NCI-H526 (cell line): ENCODE data around the gene SLC29A3.

ENCODE experiments used
- DNase-seq, 2 experiments: peaks; one replicate each; lab custom pipeline; 2025; lab: John Stamatoyannopoulos, UW

SLC29A3 gene

GRCh38 chr10:71370031-71370430 is 51.0 kb downstream of the SLC29A3 start:
- DNase-seq: no peak

- DNase-seq: no peak
These were observed 52.7 kb downstream of the SLC29A3 start for GRCh38 chr10:71371750-71372166.

- no peak for DNase-seq
These were observed 53.9 kb downstream of the SLC29A3 start for GRCh38 chr10:71372882-71373495.

- no peak for DNase-seq
These were observed 55.6 kb downstream of the SLC29A3 start for GRCh38 chr10:71374481-71375233.

GRCh38 chr10:71375952-71376351 is 56.9 kb downstream of the SLC29A3 start:
- no peak for DNase-seq

- no peak for DNase-seq
These were observed 59.5 kb downstream of the SLC29A3 start for GRCh38 chr10:71378336-71379117.

GRCh38 chr10:71379118-71379766 is 60.2 kb downstream of the SLC29A3 start:
- no peak for DNase-seq

- DNase-seq: no peak
These were observed 61.8 kb downstream of the SLC29A3 start for GRCh38 chr10:71380841-71381240.

GRCh38 chr10:71381611-71382010 is 62.6 kb downstream of the SLC29A3 start:
- DNase-seq: no peak

GRCh38 chr10:71382028-71382427 is 63.0 kb downstream of the SLC29A3 start:
- DNase-seq: no peak

- DNase-seq: no peak
These were observed 63.7 kb downstream of the SLC29A3 start for GRCh38 chr10:71382757-71383156.

- DNase-seq: peak; percentile 17 to 65
These were observed 65.1 kb downstream of the SLC29A3 start for GRCh38 chr10:71383972-71384687.

GRCh38 chr10:71388171-71388570 is 69.1 kb downstream of the SLC29A3 start:
- no peak for DNase-seq

- no peak for DNase-seq
These were observed 69.7 kb downstream of the SLC29A3 start for GRCh38 chr10:71388583-71389310.

- DNase-seq: no peak
These were observed 70.9 kb downstream of the SLC29A3 start for GRCh38 chr10:71389768-71390460.

GRCh38 chr10:71390461-71390835 is 71.4 kb downstream of the SLC29A3 start:
- DNase-seq: peak in 1 of 2 experiments; percentile 10

GRCh38 chr10:71390921-71391690 is 72.0 kb downstream of the SLC29A3 start:
- no peak for DNase-seq

- DNase-seq: no peak
These were observed 72.6 kb downstream of the SLC29A3 start for GRCh38 chr10:71391701-71392100.

GRCh38 chr10:71392292-71392691 is 73.2 kb downstream of the SLC29A3 start:
- DNase-seq: peak in 1 of 2 experiments; percentile 39
